GM18507 (cell line): ENCODE data around the gene PROX1.

Source experiments
- DNase-seq: peaks from one replicate; pipeline ENCODE4 v3.0.0; 2011; ENCODE audit warnings: low read depth; ENCODE audit not compliant: insufficient read length; ENCODE audit errors: extremely low spot score
- FAIRE-seq: peaks from 2 replicates; lab custom pipeline; 2011; peaks lifted over from hg19 to GRCh38; lab: Jason Lieb, UNC

Gene PROX1

GRCh38 chr1:213996320-213997037 is 8.7 kb downstream of the PROX1 start:
- no peak for FAIRE-seq
- DNase-seq: no peak

- DNase-seq: no peak
- no peak for FAIRE-seq
Measured at GRCh38 chr1:213997038-213997771, 9.4 kb downstream of the PROX1 start.

GRCh38 chr1:213997772-213998107 is 10.0 kb downstream of the PROX1 start:
- DNase-seq (no peak), FAIRE-seq (no peak)

DNA sequence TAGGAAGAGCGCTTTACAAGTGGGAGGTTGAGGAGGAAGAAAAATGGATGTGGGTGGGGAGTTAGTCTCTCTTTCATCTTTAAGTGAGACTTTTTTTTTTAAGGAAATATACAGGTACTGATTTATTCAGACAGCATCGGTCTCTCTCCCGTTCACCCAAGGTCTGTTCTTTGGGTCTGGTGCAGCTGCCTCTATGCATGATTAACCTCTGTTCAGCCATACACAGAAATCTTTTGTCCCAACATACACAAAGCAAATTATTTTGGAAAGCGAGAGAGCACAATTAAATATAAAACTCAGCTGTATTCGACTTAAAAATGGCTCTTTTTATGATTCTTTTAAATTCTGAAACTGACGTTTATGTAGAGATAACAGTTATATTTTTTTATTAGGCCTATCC is 11.0 kb downstream of the PROX1 start:
- no peak for DNase-seq

DNA sequence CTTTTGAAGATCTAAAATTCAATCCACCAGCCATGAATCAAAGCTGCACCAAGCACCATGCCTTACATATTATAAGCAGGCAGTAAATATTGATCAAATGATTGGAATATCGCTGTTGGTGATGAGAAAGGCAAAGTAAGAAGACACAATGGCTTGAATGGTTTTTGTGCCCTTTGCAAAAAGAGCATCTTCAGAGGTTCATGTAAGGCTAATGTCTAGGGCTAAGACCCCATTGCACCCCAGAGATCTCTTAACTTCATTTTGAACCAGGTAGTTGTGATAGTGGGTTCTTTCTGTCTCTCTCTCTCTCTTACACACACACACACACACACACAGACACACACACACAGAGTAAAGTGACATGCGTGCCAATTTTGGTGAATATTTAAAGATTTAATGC is 12.0 kb downstream of the PROX1 start:
- no peak for FAIRE-seq
- DNase-seq: no peak

More for the DNA sequence above, 11.0 kb downstream of the PROX1 start:
- FAIRE-seq: no peak

GRCh38 chr1:214002060-214002459 is 14.3 kb downstream of the PROX1 start:
- DNase-seq: no peak
- FAIRE-seq: no peak

DNA sequence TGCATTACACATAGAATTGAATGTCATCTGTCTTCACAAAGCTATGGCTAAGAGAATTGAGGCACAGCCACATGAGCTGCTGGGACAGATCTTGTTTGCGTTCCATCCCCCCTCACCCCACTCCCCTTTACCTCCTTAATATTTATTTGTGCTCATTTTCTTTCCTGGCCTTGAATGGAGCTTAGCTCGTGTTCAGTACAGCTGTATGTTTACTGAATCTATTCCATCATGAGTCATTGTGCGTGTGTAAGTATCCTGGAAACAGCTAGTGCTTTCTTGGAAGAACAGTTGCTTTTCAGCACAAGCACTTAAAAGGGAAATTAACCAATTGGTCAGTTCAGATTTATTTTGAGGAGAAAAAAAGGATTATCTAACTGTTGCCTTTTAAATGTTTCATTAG is 14.7 kb downstream of the PROX1 start:
- DNase-seq: no peak

GRCh38 chr1:214003233-214003632 is 15.5 kb downstream of the PROX1 start:
- FAIRE-seq (no peak), DNase-seq (no peak)

More for the DNA sequence above, 14.7 kb downstream of the PROX1 start:
- FAIRE-seq: no peak

- no peak for DNase-seq
Measured at GRCh38 chr1:214004014-214004413, 16.2 kb downstream of the PROX1 start.

GRCh38 chr1:214004795-214005194 is 17.0 kb downstream of the PROX1 start:
- no peak for FAIRE-seq
- no peak for DNase-seq

More at GRCh38 chr1:214004014-214004413, 16.2 kb downstream of the PROX1 start:
- FAIRE-seq: no peak

- DNase-seq: no peak
- FAIRE-seq: no peak
Measured at GRCh38 chr1:214005708-214006107, 17.9 kb downstream of the PROX1 start.

DNA sequence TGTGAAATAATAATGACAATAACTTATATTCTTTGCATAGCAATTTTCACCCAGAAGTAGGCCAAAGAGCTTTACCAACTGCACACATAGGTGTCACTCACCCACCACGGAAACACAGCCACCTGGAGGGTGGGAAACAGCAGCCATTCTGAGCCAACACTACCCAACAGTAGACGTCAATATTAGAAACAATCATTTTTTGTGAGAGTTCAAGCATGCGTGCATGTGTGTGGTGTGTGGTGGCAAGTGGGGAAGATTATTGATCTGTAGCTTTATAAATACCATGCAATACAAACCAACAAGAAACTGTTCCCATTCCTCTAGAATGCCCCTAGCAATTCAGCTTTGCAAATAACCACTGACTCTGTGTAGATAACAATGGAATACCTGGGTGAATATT is 19.1 kb downstream of the PROX1 start:
- no peak for DNase-seq
- no peak for FAIRE-seq

DNA sequence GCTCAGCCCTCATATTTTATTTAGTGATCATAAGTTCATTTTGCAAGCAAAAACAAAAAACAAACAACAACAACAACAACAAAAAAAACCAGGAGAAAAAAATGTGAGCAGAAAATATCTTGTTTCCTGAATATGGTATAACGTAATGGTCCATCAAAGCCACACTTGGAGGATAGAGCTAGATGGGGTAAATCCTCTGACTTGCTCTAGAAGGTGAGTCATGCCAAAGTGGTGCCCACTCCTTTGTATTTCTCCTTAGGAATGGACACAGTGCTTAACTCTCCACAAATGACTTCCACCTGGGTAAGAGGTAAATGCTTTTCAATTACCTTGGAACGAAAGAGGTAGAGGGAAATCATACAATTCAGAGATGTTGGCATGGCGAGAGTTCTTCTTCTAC is 20.6 kb downstream of the PROX1 start:
- FAIRE-seq: no peak

GRCh38 chr1:214008791-214009422 is 21.1 kb downstream of the PROX1 start:
- FAIRE-seq (no peak), DNase-seq (no peak)

More for the DNA sequence above, 20.6 kb downstream of the PROX1 start:
- DNase-seq: no peak

DNA sequence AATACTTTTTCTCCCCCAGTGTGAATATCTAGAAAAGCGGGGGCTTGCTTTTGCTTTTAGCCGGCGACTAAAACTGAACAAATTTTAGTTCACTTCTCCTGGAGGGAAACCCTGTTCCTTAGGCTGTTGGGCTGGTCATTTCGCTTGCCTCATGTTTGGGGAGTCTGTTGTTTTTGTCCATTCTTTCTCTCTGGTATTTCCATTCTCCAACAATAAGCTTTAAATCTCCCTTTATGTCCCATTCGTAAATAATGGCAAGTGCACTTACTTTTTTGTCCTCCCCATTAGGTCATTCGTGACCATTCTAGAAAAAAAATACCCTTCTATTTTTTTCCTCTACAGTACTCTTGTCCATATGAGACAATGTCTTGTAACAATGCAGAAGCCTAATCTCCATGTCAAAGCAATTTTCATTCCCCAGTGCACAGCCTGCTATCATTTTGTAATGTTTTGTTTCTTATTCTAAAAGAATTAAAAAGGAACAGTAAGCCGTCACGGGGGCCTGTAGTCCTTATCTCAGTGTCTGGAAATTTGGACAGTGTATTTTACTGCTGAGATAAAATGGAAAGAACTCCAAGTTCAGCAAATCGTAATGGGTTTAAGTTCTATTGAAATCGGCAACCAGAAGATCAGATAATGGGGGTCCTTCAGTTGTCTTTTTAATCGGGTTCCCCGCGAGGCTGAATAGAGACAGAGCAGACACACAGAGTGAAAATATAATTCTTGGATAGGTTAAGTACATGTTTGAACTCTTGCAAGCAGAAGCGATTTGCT is 21.8 kb downstream of the PROX1 start:
- no peak for FAIRE-seq
- no peak for DNase-seq

GRCh38 chr1:214010197-214010573 is 22.4 kb downstream of the PROX1 start:
- no peak for FAIRE-seq

DNA sequence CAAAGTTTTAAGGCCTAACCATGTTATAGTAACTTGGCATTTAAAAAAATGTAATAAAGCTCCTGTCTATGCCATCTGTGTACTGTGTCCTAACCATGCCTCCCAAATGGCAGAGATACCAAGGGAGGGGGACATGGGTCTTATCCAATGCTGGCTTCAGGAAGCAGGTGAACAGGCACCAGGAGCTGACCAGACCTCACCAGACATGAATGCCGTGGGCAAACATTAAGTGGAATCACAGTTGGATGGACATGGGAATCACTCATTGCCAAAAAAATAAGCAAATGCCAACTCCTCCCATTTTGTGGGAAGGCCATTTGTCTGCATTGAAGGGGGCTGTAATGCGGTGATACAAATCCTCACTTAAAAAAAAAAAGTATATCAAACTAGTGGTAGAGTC is 22.9 kb downstream of the PROX1 start:
- no peak for DNase-seq
- FAIRE-seq: no peak

More at GRCh38 chr1:214010197-214010573, 22.4 kb downstream of the PROX1 start:
- no peak for DNase-seq

GRCh38 chr1:214012418-214012817 is 24.6 kb downstream of the PROX1 start:
- DNase-seq (no peak), FAIRE-seq (no peak)

GRCh38 chr1:214013614-214014377 is 26.0 kb downstream of the PROX1 start:
- DNase-seq (no peak), FAIRE-seq (no peak)
